Stimulated activated CD8-positive, alpha-beta memory T cell treated with anti-CD3 and anti-CD28 coated beads, Interleukin-12 subunit alpha, Interleukin-12 subunit beta, amount 100 ng/mL, for 24 hours (primary cell): ENCODE measurements around the gene GTF2IRD1.
"Not testable (repeated sequence)": the region's sequence is repeated elsewhere in the genome, so short reads cannot be mapped to it uniquely, and the experiment has no call there.

Source experiments
- DNase-seq: peaks from one replicate; pipeline ENCODE4 v3.0.0-alpha.2; 2020; ENCODE audit errors: extremely low read depth

GTF2IRD1 gene

GRCh38 chr7:74512762-74513161, 59.1 kb downstream of the GTF2IRD1 start:
- no peak for DNase-seq

GRCh38 chr7:74514131-74514591, 60.5 kb downstream of the GTF2IRD1 start:
- no peak for DNase-seq

GRCh38 chr7:74515276-74515675, 61.6 kb downstream of the GTF2IRD1 start:
- DNase-seq: no peak

GRCh38 chr7:74516214-74516613, 62.5 kb downstream of the GTF2IRD1 start:
- no peak for DNase-seq

DNA sequence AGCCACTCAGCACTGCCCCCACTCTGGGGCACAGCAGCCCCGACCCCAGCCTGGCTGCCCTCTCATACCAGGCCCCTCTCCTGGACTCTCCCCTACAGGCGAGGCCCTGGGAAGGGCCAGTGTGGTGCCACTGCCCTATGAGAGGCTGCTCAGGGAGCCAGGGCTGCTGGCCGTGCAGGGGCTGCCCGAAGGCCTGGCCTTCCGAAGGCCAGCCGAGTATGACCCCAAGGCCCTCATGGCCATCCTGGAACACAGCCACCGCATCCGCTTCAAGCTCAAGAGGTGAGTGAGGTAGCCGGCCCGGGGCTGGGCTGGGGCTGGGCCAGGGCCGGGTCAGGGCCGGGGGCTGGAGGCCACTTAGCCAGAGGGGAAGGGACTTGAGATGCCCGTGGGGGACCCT, 64.3 kb downstream of the GTF2IRD1 start:
- DNase-seq: no peak

- no peak for DNase-seq
Measured at GRCh38 chr7:74518654-74519053, 64.9 kb downstream of the GTF2IRD1 start.

DNA sequence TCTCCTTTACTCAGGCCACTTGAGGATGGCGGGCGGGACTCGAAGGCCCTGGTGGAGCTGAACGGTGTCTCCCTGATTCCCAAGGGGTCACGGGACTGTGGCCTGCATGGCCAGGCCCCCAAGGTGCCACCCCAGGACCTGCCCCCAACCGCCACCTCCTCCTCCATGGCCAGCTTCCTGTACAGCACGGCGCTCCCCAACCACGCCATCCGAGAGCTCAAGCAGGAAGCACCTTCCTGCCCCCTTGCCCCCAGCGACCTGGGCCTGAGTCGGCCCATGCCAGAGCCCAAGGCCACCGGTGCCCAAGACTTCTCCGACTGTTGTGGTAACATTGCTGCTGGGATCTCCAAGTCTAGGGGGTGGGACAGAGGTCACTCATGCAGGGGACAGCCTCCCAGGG, 65.7 kb downstream of the GTF2IRD1 start:
- no peak for DNase-seq

- DNase-seq: no peak
Measured at GRCh38 chr7:74521855-74522254, 68.1 kb downstream of the GTF2IRD1 start.

GRCh38 chr7:74522281-74522905, 68.7 kb downstream of the GTF2IRD1 start:
- DNase-seq: no peak

DNA sequence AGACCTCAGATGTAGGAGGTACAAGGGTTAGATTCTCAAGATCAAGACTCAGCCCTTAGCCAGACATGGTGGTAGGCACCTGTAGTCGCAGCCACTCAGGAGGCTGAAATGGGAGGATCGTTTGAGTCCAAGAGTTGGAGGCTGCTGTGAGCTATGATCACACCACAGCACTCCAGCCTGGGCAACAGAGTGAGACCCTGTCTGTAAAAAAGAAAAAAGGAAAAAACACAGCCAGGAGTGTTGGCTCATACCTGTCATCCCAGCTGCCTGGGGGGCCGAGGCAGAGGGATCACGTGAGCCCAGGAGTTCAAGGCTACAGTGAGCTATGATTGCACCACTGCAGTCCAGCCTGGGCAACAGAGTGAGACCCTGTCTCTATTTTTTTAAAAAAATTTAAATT, 69.3 kb downstream of the GTF2IRD1 start:
- DNase-seq: no peak

GRCh38 chr7:74525140-74525539, 71.4 kb downstream of the GTF2IRD1 start:
- DNase-seq: no peak

GRCh38 chr7:74525881-74526280, 72.2 kb downstream of the GTF2IRD1 start:
- DNase-seq: no peak

DNA sequence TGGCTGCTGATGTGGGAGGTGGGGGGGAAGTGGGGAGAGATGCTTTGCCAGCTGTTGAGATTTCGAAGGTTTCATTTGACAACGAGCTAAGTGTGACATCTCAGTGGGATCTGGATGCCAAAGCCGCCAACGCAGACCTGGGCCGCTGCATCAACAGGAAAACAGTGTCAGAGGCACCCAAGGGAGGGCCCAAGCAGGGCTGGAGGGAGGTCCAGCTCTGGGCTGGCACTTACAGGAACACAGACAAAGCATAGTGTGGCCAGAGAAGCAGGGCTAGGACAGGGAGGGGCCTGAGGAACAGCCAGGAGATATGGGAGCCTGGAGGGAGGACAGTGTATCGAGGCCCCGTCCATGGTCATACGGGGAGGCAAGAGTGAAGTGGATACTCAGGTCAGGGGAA, 73.1 kb downstream of the GTF2IRD1 start:
- no peak for DNase-seq

DNA sequence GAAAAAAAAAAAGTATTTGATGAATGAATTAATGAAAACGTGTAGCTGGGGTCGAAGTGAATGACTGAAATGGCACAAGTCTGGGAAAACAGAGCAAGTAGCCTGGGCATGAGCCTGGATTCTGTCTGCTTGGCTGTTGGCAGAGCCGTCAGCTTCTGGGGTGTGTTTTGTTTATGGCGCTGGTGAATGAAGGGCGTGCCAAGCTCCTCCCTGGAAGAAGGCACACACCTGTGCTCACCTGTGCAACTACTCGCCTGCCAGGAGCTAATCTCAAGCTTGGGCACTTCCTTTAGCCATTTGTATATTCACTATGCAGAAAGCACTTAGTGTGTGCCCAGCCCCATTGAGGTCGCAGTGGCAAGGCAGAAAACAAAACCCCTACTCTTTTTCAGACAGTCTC, 74.1 kb downstream of the GTF2IRD1 start:
- no peak for DNase-seq

GRCh38 chr7:74528773-74529172, 75.1 kb downstream of the GTF2IRD1 start:
- not testable (repeated sequence) for DNase-seq

DNA sequence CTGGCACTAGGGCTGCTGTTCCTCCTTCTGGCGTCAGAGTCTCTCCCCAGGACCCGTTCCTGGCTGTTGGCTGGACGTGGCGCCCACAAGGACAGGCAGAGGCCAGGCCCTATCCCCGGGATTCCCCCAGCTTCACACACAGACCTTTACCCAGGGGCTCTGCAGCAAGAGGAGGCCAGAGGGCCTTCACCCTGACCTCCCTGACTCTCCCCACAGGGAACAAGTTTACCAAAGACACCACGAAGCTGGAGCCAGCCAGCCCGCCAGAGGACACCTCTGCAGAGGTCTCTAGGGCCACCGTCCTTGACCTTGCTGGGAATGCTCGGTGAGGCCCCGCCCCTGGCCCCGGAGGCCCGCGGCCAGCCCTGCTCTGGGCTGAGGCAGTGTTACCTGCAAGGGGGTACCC, 82.2 kb downstream of the GTF2IRD1 start:
- DNase-seq: no peak

- not testable (repeated sequence) for DNase-seq
Measured at GRCh38 chr7:74541937-74542336, 88.2 kb downstream of the GTF2IRD1 start.

- no peak for DNase-seq
Measured at GRCh38 chr7:74542558-74543117, 88.9 kb downstream of the GTF2IRD1 start.

DNA sequence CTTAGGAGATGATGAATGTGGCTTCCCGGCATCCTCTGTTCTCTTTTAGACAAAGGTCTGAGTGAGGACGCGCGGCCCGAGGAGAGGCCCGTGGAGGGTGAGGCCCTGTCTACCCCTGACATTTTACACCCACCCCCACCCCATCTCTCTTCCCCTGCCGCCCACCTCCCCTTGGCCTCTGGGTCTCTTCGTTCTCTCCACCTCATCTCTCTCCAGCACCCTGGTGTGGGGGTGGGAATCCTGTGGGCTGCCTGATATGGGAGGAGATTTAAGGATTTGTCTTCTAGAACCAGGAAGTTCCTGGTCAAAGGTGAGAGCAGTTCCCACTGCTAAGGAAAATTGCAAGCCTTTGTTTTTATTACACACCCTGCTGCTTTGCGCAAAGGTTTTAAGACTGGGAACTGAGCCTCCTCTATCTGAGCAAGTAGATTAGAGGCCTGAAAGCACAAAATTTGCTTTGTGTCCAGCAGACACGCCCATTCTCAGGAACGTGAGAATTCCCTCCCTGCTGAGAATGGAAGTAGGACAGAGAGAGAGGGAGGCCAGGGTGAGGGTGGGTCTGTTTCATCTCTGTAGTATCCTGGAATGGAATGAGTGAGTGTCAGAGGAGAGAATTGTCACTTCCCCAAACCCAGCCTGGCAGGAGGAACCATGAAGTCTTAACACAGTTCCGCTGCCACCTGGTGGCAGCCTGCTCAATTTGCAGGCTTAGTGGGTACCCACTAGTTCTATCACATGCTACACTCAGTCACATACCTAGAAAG, 91.2 kb downstream of the GTF2IRD1 start:
- no peak for DNase-seq

DNA sequence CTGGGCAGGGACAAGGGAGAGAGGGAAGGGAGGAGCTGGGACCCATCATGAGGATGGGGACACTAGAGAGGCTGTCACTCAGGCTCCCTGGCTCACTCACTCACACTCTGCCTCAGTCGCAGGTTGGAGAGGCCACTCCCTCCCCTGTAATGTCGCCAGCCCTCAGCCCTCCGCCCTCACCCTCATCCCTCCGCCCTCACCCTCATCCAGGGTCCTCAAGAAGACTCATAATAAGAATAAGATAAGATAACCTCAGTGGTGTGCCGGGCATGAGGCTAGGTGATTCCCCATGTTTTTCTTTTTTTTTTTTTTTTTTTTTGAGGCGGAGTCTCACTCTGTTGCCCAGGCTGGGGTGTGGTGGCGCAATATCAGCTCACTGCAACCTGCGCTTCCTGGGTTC, 92.2 kb downstream of the GTF2IRD1 start:
- no peak for DNase-seq

DNA sequence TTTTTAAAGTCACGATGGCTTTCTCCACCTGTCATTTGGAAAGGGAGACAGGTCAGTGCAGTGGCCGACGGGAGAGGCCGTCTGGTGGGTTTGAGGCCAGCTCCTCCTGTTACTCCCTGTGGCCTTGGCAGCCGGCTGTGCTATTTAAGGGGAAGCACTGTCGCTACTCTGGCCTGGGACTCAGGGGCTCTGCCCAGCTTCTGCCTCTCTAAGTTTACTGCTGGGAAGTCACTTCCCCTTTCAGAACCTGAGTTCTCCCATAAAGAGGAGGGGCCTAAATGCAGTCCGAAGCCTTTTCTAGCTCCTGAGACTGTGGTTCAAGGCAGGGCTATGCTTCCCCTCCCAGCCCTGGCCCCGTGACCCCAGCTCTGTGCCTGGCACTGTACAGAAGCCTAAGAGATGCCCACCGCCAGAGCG, 99.9 kb downstream of the GTF2IRD1 start:
- not testable (repeated sequence) for DNase-seq

DNA sequence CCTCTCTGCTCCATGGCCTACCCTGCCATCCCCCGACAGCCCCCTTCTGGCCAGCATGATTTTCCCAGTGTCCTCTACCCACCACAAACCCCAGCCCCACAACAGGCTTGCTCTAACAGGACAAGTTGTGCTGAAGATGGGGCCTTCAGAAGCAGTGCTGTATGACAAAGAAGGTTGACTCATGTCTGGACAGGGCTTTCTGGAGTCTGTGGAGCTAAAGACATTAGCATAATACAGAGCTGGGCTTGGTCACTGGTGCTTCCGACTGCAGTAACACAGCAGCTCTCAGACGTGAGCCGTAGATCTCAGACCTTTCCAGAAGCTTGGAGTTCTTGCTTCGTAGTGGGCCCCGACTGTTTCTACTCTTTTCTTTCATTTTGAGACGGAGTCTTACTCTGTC, 100.5 kb downstream of the GTF2IRD1 start:
- DNase-seq: no peak

GRCh38 chr7:74560086-74560719, 106.5 kb downstream of the GTF2IRD1 start:
- no peak for DNase-seq
